UCSD-AML1 (cell line): ENCODE measurements around the gene RHBDL1.

Experiments used
- DNase-seq: peaks from one replicate; lab custom pipeline; 2025; ENCODE audit not compliant: unreplicated experiment; lab: John Stamatoyannopoulos, UW

RHBDL1 gene

DNA sequence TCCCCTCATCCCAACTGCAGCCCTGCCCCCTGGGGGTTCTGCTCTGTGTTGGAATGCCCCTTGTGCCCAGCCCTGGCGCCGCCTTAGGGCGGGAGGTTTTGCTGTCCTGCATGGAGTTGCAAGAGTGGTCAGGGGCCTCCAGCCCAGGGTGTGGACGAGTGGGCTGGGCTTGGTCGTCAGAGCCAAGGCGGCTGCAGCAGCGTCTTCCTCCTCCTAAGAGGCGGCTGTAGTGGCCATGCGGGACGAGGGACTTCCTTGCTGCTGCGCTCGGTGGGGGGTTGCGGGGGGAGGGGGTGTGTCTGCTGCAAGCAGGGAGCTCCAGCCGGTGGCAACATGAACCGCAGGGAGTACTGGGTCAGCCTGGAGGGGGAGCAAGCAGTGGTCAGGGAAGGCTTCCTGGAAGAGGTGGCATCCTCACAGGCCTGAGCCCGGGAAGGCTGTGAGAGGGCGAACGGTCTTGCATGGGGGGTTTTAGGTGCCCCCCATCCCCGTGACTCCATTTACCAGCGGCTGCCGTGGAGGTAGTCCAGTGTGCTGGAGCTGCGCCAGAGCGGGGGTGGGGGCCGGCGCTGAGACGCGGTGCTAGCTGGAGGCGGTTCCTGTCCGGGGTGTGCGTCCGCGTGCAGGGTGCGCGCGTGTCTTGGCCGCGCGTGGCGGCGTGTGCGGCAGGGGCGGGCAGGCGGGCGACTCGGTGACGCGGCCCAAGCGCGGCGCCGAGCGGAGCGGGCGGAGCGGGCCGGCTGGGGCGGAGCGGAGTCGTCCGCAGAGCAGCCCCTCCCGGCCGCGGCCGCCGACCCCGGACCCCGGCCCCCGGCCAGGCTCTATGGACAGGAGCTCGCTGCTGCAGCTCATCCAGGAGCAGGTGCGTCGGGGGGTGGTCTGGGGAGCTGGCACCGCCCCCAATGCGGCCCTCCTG, at the start of gene RHBDL1:
Gene RHBDL1, plus strand, starts transcription at position 704 of the 916 bp plus-strand sequence. Its CDS starts 120 bp downstream, at position 824.
- no peak for DNase-seq

DNA sequence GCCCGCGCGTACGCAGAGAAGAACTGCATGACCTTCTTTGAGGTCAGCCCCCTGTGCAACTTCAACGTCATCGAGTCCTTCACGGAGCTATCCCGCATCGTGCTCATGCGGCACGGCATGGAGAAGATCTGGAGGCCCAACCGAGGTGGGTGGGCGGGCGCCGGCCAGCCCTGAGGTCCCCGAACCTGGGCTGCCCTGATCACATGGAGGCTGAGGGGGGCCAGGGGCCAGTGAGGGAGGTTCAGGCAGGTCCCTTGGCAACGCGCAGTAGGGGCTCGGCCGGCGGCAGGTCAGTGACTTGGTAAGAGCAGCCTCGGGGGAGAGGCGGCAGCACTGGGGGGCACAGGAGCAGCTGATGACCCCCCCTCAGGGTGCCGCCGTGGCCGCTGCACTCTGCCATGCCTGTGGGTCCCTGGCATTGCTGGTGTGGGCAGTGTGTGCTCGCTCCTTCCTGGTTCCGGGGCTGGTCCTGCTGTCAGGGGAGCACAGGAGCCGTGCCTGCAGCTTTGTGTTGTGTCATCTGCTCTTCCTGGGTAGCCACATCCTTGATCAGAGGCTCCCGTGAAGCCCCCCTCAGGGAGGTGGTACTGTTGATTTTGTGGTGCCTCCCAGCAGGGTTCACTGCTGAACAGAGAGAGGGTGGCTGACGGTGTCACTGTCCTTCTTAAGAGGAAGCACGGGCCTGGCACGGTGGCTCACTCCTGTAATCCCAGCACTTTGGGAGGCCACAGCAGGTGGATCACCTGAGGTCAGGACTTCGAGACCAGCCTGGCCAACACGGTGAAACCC, 49.3 kb upstream of the RHBDL1 start:
- no peak for DNase-seq

DNA sequence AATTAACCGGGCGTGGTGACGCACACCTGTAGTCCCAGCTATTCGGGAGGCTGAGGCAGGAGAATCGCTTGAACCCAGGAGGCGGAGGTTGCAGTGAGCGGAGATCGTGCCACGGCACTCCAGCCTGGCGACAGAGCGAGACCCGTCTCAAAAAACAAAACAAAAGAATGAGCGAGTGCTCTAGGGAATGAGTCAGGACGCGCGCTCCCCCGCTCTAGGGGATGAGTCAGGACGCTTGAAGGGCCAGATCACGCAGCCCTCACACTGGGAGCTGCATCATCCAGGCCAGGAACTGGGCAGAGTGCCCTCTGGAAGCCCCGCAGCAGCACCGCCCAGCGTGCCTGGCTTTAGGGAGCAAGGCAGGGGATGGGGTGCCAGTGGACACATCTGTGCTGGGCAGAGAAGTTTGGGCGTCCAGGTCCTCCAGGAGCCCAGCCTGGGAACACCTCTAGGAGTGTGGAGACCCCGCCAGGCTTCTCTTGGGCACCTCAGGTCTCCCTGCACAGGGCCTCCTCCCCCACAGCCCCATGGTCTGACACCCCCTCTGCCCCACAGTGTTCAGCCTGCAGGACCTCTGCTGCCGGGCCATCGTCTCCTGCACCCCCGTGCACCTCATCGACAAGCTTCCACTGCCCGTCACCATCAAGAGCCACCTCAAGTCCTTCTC, 48.6 kb upstream of the RHBDL1 start:
- DNase-seq: no peak

DNA sequence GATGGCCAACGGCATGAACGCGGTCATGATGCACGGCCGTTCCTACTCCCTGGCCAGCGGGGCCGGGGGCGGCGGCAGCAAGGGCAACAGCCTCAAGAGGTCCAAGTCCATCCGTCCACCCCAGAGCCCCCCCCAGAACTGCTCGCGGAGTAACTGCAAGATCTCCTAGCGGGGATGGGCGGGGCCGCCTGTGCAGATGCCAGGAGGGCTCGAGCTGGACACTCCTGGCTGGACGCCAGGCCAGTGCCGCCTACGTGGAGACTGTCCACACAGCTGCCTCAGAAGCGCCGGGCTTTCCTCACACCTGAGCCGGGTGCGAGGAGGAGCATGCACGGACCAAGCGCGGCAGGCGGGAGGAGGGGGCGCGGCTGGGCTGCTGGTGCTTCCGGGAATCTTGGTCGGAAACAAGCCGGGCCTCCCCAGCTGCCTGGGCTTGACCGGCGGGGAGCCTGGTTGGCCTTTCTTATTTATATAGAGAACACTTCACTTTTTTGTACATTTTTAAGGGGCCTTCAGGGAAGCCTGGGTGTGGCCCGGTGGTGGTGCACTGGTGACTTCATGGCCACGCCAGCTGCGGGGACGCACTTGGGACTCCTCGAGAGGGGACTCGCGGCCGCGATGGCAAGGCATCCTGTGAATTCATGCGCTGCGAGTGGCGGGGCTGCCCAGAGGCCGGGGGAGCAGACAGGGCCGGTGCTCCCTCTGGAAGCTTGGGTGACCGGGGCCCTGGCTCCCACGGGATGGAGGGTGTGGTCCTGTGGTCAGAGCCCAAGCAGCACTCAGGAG, 47.8 kb upstream of the RHBDL1 start:
- no peak for DNase-seq

DNA sequence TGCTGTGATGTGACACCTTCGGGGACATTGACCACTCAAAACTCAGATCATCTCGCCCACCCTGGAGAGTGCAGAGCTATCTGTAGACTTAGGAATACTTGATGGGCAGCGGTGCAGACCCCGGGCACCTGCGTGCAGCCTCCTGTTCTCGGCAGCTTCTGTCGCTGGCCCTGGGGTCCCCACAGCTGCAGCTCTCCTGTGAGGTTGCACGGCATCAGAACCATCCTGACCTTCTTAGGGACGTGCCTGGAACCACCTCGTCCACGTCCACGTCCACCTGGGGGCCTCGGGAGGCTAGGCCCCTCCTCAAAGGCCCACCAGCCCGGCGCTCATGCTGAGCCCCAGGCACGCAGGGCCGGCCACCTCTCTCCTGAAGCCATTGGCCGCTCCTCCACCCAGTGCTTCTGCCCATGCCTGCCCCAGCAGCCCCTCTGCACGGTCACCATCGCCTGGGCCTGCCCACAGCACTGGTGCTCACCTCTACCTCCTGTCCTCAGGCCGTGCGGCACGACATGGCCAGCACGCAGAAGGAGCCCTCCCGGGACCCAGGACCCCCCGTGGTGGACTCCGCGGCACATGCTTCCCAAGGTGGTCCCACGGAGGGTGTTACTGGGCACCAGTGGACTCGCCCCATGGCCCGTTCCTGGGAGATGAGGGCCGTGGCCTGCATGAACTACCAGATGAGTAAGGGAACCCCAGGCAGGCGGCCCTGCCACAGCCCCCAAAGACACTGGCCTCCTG, 47.0 kb upstream of the RHBDL1 start:
- DNase-seq: no peak

DNA sequence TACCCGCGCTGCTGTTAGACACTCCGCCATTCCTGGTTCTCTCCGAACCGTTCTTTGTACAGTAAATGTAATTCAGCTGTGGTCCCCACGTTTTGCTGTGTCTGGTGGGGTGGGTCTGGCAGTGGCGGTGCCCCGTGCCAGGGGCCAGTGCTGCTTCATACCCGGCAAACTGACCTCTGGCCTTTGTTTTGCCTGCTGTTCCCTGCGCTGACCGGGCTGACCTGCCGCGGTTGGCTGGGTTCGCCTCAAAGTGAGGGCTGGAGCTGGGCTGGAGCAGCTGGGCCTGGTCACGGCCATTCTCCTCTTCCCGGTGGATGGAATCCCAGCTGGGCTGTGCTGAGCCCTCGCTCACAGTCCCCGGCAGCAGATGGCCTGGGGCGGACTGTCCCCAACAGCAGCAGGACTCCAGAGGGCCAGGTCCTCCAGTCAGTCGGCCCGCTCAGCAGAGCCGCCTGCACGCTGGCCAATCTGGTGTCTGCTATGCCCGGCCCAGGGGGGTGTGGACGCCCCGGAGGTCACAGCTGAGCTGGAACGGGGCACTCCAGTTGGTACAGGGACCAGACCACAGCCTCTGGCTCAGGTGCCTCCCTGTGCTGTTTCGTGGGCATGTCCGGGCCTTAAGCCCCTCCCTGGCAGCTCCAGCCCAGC, 46.2 kb upstream of the RHBDL1 start:
- no peak for DNase-seq

DNA sequence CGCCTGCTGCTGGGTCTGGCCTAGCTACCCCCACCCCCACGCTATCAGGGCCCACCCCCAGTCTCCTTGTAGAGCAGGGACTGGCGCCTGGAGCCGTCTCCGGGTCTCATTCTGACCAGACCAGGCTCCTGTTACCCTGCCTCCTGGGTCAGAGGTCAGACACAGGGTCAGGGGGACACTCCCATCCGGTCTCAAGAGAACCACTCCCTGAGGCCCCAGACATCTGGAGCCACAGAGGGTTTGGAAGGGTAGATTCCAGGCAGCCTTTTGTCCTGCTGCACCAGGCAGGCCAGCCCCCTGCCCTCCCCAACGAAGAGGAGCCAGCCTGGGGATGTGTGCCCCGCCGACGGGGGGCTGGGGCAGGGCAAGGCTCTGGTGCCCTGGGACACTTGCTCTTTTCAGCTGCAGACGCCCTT, 45.6 kb upstream of the RHBDL1 start:
- no peak for DNase-seq

DNA sequence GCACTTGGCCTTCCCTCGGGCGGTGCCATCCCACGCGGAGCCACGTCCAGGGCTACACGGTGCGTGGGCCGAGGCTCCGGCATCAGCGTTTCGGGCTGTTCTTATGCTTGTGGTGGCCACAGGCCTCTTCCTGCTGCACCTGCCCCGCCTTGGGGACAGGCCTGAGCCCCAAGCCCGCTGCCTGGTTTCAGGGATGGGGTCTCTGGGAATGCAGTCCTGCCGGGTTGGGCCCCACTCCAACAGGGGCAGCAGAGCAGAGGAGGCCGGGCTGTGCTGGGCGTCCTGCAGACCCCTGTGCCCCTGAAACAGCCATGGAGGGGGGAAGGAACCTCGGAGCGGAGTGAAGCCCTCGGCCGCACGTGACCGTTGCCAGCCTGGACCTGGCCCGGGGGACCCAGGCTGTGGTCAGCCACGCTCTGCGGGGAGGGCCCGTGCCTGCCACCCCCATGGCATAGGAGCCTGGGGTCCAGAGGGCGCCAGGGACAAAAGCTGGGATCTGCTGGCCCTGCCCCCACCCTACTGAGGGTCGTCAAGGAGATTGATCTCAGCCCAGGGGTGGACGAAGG, 45.1 kb upstream of the RHBDL1 start:
- no peak for DNase-seq

DNA sequence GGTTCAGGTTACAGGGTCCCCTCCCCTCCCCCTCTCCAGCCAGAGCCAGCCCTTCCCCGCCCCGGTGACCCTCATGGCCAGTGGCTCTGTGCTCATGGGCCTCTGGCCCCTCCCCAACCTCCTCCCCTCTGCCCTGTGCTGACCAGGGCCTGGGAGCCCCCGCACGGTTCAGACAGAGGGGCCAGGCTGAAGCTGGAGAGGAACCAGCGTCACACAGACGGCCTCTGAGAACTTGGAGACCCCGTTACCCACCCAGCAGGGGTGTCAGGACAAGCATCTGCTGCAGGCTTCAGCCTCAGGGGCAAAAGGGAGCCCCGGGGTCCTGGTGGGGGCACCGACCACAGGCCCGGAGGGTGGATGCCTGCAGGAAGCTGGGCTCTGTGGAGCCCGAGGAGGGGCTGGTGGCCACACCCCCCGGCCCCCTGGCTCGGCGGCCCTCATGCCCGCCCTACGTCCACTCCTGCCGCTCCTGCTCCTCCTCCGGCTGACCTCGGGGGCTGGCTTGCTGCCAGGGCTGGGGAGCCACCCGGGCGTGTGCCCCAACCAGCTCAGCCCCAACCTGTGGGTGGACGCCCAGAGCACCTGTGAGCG, 44.6 kb upstream of the RHBDL1 start, which contains the start of gene WFIKKN1:
Gene WFIKKN1, plus strand, starts transcription at position 171 of the 591 bp plus-strand sequence. Its CDS starts 269 bp downstream, at position 440.
- DNase-seq: no peak

DNA sequence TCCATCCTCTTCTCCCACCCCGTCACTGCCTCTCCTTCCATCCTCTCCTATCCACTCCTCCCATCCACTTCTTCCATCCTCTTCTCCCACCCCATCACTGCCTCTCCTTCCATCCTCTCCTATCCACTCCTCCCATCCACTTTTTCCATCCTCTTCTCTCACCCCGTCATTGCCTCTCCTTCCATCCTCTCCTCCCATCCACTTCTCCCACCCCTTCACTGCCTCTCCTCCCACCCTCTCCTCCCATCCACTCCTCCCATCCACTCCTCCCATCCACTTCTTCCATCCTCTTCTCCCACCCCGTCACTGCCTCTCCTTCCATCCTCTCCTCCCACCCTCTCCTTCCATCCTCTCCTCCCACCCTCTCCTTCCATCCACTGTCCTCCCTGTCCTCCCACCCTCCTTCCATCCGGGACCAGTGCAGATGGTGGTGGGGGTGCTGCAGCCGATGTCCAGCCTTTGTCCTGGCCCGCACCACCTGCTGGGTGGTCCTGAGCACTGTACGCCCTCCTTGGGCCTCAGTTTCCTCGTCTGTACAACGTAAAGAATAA, 43.6 kb upstream of the RHBDL1 start:
- no peak for DNase-seq

DNA sequence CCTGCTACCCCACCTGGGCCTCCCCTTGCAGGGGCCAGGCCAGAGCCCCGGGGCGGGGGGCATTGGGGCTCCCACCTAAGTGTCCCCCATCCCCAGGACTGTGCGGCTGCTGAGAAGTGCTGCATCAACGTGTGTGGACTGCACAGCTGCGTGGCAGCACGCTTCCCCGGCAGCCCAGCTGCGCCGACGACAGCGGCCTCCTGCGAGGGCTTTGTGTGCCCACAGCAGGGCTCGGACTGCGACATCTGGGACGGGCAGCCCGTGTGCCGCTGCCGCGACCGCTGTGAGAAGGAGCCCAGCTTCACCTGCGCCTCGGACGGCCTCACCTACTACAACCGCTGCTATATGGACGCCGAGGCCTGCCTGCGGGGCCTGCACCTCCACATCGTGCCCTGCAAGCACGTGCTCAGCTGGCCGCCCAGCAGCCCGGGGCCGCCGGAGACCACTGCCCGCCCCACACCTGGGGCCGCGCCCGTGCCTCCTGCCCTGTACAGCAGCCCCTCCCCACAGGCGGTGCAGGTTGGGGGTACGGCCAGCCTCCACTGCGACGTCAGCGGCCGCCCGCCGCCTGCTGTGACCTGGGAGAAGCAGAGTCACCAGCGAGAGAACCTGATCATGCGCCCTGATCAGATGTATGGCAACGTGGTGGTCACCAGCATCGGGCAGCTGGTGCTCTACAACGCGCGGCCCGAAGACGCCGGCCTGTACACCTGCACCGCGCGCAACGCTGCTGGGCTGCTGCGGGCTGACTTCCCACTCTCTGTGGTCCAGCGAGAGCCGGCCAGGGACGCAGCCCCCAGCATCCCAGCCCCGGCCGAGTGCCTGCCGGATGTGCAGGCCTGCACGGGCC, 42.8 kb upstream of the RHBDL1 start:
- DNase-seq: no peak

DNA sequence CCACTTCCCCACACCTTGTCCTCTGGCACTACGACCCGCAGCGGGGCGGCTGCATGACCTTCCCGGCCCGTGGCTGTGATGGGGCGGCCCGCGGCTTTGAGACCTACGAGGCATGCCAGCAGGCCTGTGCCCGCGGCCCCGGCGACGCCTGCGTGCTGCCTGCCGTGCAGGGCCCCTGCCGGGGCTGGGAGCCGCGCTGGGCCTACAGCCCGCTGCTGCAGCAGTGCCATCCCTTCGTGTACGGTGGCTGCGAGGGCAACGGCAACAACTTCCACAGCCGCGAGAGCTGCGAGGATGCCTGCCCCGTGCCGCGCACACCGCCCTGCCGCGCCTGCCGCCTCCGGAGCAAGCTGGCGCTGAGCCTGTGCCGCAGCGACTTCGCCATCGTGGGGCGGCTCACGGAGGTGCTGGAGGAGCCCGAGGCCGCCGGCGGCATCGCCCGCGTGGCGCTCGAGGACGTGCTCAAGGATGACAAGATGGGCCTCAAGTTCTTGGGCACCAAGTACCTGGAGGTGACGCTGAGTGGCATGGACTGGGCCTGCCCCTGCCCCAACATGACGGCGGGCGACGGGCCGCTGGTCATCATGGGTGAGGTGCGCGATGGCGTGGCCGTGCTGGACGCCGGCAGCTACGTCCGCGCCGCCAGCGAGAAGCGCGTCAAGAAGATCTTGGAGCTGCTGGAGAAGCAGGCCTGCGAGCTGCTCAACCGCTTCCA, 42.0 kb upstream of the RHBDL1 start:
- DNase-seq: no peak

DNA sequence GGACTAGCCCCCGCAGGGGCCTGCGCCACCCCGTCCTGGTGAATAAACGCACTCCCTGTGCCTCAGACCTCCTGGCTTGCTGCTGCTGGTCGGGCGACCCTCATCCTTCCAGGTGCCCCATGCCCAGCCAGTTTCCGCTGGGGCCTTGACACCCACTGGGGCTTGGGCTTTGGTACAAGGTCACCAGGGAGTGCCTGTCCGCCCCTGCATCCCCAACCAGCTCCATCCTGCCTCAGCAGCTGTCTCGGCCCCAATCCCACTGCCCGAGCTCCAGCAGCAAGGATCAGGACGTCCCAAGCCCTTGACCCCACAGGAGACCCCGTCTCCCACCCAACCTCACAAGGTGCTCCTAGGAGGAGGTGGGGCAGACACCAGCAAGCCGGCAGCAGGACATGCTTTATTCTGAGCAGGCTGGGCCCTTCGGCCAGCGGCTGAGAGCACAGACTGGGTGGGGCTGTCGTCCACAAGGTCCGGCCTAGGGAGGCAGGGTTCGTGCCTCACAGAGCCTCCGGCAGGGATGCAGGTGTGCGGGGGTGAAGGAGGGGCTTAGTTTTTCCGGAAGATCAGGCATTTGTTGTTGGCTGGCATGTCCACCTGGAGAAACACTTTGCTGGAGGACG, 41.3 kb upstream of the RHBDL1 start:
- DNase-seq: no peak

DNA sequence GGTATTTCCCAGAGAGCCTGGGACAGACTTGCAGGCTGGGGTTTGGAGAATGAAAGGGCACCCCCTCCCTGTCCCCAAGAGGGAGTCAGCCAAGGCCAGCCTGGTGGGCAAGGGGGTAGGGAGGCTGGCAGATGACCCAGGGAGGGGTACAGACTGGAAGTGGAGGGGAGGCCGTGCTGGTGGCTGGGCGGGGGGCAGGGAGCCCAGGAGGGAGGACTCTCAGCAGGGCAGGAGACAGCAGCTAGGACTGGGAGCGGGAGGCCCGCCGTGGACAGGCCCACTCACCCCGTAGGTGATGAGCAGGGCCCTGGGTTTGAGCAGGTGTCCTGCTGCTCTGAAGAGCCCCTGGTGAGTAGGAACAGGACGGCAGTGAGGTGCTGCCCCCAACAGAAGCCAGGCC, 40.5 kb upstream of the RHBDL1 start:
- DNase-seq: no peak

DNA sequence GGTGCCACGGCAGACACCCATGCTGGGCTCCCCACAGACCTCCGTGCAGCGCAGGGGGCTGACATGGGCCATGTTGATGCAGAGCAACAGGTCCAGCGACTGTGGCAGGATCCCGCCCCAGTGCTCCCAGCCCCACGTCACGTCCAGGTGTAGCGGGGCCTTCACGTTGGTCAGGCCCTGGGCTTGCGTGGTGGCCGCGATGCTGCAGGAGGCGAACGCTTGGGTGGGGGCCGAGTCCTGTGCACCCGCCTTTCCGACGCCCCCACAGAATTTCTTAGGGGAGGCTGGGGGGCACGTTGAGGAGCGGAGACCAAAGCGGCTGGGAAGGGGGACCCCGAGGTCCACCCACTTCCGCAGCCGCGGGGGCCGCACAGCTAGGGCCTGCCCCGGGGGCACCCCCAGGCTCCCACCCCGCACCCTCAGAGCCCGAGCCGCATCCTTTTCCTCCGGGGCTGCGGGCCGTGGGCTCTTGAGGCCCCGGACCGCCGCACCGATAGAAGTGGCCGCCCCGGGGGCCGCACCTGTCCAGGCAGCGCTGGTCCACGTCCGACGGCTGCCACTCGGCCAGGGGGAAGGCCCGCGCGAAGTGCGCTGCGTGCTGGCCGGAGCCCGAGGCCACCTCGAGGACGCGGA, 39.8 kb upstream of the RHBDL1 start:
- DNase-seq: no peak
